Esophagus squamous epithelium (tissue), 5 donors: Measurements from ENCODE around the gene SLC26A3. TPM values are rescaled to one million over a fixed set of nuclear protein-coding genes. Genes with fewer than 3 reads are reported as not detected.
A peak's percentile ranks its signal among the peaks of the same experiment; 100 is the strongest.

Source experiments
- DNase-seq: peaks from one replicate; lab custom pipeline; 2025; lab: John Stamatoyannopoulos, UW
- H3K27ac ChIP-seq, 4 donors: fragments of 200-600 bp; sonication (generic); one replicate each; pipeline ENCODE4 v1.5.1; 2016 to 2019; ENCODE audit warnings: mild to moderate bottlenecking in 1 of 4
- H3K27me3 ChIP-seq, 4 donors: fragments of 200-600 bp; sonication (generic); 1 replicate in 3 of 4; 2 replicates in 1 of 4; pipeline versions ENCODE4 v1.5.1 to v1.6.0; 2017 to 2021; ENCODE audit warnings: antibody characterized with exemption in 1 of 4
- H3K36me3 ChIP-seq, 3 donors: fragments of 200-600 bp; sonication (generic); one replicate each; pipeline ENCODE4 v1.5.1; 2016 to 2019
- H3K4me1 ChIP-seq, 3 donors: fragments of 200-600 bp; sonication (generic); one replicate each; pipeline ENCODE4 v1.5.1; 2017 to 2019
- H3K4me3 ChIP-seq, 4 donors: fragments of 200-600 bp; sonication (generic); 1 replicate in 3 of 4; 2 replicates in 1 of 4; pipeline ENCODE4 v1.5.1; 2016 to 2019; ENCODE audit warnings: mild to moderate bottlenecking in 2 of 4, moderate library complexity in 1 of 4
- H3K9me3 ChIP-seq, 3 donors: fragments of 200-600 bp; sonication (generic); one replicate each; pipeline ENCODE4 v1.5.1; 2016 to 2019
- POLR2A ChIP-seq, 4 donors: fragments of 450-650 bp; IDR thresholded peaks; one replicate each; pipeline ENCODE4 v1.6.1; 2017; ENCODE audit warnings: antibody characterized with exemption in 4 of 4, mild to moderate bottlenecking in 4 of 4, moderate library complexity in 3 of 4
- WGBS, 2 donors: methylation state at CpG; one replicate each; pipeline ENCODE4 v1.1.5; 2018; 5-methylcytosine and 5-hydroxymethylcytosine counted together
- intact Hi-C: fragments of 100-400 bp; cut with DNase I; formaldehyde crosslinking; loops from one replicate; pipeline ENCODE4 v1.15.0; 2022
- total RNA-seq, 4 donors: library from RNA; depleted of rRNA; stranded (reverse); fragments of >200 nt; gene quantifications; one replicate each; pipeline ENCODE4 v1.1.0, GENCODE V29; 2016
- TF ChIP-seq, protein P1 (sequence below), 6 experiments: fragments of 450-650 bp in 4 of 6; fragments of 200-600 bp in 2 of 6; sonication (generic) in 2 of 6; IDR thresholded peaks; one replicate each; pipeline ENCODE4 v1.5.1; 2016 to 2019; ENCODE audit warnings: antibody characterized with exemption in 6 of 6, mild to moderate bottlenecking in 4 of 6, moderate library complexity in 4 of 6
- donor health status: DM: yes; HTN: yes; CAD: no.

The SLC26A3 gene
- total RNA-seq, 4 donors from 2014 or later, result not detected

DNA sequence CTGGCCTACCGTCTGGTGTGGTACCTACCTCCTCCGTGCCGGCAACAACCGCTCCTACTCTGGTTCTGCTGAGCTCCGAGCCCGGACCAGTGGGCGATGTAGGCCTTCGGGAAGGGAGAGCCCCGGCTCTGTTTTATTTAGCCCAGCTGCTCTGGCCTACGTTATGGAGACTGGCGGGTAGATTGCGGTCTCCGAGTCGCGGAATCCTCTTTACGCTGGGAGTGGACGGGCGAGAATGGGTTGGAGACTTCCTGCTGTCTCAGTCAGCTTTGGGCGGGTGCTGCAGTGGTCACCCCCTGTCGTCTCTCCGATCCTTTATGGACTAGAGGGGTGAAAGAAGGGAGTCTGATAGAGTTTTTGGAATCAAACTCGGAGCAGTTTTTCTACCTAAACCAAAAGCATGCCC is 58.7 kb downstream of the SLC26A3 start:
- DNase-seq, result no peak
- intact Hi-C loops, result loop anchor here (10.0 kb wide), 1 partner anchor 130 kb away; no protein-coding TSS in a partner anchor
- peak overlapping the region; percentile 69 to 85 (median 80) for H3K4me3 ChIP-seq
- H3K36me3 ChIP-seq, result peaks cover 0 to 8% (median 0%) of the 10 kb centered on the region in 3 donors
- H3K27ac ChIP-seq, result peak overlapping the region; percentile 86 to 96 (median 95)
- H3K4me1 ChIP-seq, result peaks cover 14 to 51% (median 34%) of the 10 kb centered on the region in 3 donors
- WGBS, 2 donors, result 0% methylated on average over 1 to 4 of the region's 22 CpGs
- H3K9me3 ChIP-seq, result no peaks in the 10 kb centered on the region
- H3K27me3 ChIP-seq, result no peaks in the 10 kb centered on the region
- TF ChIP-seq, protein P1, sequence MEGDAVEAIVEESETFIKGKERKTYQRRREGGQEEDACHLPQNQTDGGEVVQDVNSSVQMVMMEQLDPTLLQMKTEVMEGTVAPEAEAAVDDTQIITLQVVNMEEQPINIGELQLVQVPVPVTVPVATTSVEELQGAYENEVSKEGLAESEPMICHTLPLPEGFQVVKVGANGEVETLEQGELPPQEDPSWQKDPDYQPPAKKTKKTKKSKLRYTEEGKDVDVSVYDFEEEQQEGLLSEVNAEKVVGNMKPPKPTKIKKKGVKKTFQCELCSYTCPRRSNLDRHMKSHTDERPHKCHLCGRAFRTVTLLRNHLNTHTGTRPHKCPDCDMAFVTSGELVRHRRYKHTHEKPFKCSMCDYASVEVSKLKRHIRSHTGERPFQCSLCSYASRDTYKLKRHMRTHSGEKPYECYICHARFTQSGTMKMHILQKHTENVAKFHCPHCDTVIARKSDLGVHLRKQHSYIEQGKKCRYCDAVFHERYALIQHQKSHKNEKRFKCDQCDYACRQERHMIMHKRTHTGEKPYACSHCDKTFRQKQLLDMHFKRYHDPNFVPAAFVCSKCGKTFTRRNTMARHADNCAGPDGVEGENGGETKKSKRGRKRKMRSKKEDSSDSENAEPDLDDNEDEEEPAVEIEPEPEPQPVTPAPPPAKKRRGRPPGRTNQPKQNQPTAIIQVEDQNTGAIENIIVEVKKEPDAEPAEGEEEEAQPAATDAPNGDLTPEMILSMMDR (IDR thresholded peaks at IDR 0.05), result no peak
- TF ChIP-seq POLR2A (IDR thresholded peaks at IDR 0.05), result no peak

DNA sequence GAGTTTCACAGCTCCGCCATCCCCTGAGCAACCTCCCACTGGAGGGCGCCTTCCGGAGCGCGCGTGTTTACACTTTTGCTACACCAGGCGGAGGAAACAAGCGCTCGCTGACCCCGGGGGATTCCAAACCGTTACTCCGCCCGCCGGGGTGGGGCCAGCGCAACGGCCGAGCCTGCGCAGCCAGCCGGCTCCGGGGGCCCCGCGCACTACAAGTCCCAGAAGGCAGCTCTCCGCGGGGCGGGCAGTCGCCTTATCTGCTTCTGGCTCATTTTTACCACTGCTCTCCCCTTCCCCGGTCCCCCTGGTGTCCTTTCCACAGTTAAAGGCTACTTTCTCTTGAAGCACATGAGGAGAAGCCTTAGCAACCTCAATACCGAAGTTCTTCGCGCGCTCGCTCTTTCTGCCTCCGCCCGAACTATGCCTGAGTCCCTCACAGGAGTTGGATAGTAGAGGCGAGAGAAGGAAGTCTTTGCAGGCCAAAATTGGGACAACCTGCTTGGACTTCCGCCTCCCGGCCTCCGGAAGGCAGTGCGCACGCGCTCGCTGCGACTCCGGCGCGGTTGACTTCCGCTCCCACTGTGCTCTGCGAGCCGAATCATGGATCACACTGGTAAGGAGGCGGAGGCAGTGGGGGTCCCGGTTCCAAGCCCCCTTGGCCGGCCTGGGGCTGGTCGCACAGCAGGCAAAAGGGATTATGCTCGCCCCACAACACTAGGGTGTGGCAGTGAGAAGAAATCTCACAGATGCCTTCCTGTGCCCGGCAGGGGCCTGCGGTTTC is 59.3 kb downstream of the SLC26A3 start, which contains the start of gene CBLL1:
Gene CBLL1 (plus strand): TSS at position 576 of the 778 bp plus-strand sequence. CDS start 22 bp downstream, at position 598.
- H3K4me3 ChIP-seq, result peak within 1 kb of the TSS; percentile 69 to 85 (median 80)
- peak in 3 of 4 donors; percentile 37 to 70 (median 67) for TF ChIP-seq POLR2A (IDR thresholded peaks at IDR 0.05)
- TF ChIP-seq, protein P1 (IDR thresholded peaks at IDR 0.05), result peak; percentile 42 to 69 (median 68)
- peaks cover 14 to 51% (median 34%) of the 10 kb centered on the region in 3 donors for H3K4me1 ChIP-seq
- intact Hi-C loops, result loop anchor here (10.0 kb wide), 1 partner anchor 131 kb away; no protein-coding TSS in a partner anchor
- H3K36me3 ChIP-seq, result peaks cover 0 to 2% (median 0%) of the 10 kb centered on the region in 3 donors
- peak within 1 kb of the TSS; percentile 86 to 96 (median 95) for H3K27ac ChIP-seq
- WGBS, 2 donors, result 0% methylated on average over 12 of the region's 56 CpGs; no CpG with 5 or more reads in 1 of the 2 donors
- H3K27me3 ChIP-seq, result no peaks in the 10 kb centered on the region
- DNase-seq, result peak; percentile 84
- no peaks in the 10 kb centered on the region for H3K9me3 ChIP-seq

DNA sequence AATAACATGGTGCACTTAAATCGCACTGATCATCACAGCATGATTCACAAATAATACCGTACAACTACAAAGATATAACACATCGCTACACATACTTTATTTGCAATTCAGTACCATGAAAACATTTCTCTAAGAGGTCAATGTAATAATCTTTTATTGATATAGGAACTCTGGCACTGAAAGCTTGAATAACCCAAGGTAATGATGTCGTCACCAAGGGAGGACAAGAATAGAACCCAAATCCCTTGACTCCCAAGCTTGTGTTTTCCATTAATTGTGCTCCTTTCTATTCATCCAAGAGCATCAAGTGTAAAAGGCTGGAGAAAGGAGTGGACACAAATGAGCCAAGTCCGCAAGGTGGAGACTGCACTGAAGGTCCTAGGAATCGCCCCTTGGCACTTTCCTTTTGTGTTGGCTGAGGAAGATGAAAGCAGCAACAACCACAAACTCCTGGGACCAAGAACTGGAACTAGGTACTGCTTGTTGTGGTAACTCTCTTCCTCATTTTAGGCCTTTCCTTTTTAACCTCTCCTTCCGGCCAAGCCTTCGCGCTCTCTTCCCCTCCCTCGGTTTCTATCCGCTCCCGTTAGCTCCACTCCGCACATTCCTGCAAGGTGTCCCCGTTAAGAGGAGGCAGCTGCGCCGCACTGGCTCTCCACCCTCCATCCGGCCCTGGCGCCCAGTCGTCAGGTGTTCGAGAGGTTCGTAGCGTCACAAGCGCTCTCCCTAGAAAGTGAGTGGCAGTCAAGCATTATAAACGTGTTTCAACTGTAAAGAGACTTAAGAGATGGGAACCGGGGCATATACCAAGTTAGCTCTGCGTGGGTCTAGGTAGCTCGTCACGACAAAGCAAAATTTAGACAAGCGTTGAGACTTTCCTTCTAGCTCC is 60.1 kb downstream of the SLC26A3 start:
- Histone ChIP-seq H3K9me3 (no peaks in the 10 kb centered on the region), H3K36me3 (no peaks in the 10 kb centered on the region), H3K4me1 (peaks cover 14 to 45% (median 34%) of the 10 kb centered on the region in 3 donors), H3K27me3 (no peaks in the 10 kb centered on the region), H3K27ac (peak overlapping the region; percentile 86 to 96 (median 95)), H3K4me3 (peak overlapping the region; percentile 69 to 85 (median 80))
- no peak for DNase-seq
- 16 to 20% methylated on average over 18 to 28 of the region's 29 CpGs for WGBS, 2 donors
- intact Hi-C loops, result loop anchor here (10.0 kb wide), 1 partner anchor 132 kb away; no protein-coding TSS in a partner anchor
- TF ChIP-seq, protein P1 (IDR thresholded peaks at IDR 0.05), result no peak
- TF ChIP-seq POLR2A (IDR thresholded peaks at IDR 0.05), result no peak

DNA sequence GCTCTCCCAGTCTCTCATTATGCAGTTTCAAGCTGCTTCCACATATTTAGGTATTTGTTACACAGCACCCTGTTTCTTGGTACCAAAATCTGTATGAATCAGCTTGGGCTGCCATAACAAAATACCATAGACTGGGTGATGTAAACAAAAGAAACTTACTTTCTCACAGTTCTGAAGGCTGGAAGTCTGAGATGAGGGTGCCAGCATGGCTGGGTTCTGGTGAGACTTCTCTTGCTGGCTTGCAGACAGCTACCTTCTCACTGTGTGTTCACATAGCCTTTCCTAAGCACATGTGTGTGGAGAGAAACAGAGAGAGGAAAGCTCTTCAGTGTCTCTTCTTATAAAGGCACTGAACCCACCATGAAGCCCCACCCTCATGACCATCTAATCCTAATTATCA is 74.7 kb downstream of the SLC26A3 start:
- DNase-seq, result no peak
- no peaks in the 10 kb centered on the region for H3K4me1 ChIP-seq
- no peaks in the 10 kb centered on the region for H3K36me3 ChIP-seq
- intact Hi-C loops, result loop anchor here (10.0 kb wide), 1 partner anchor 573 kb away; no protein-coding TSS in a partner anchor
- H3K27me3 ChIP-seq, result peaks cover 0 to 20% (median 0%) of the 10 kb centered on the region in 4 donors
- H3K9me3 ChIP-seq, result no peaks in the 10 kb centered on the region
- H3K4me3 ChIP-seq, result no peak overlapping the region
- TF ChIP-seq, protein P1 (IDR thresholded peaks at IDR 0.05), result no peak
- no peak overlapping the region for H3K27ac ChIP-seq
